HL-60 (cell line): ENCODE results near the gene WNT7B.
A peak's percentile ranks its signal among the peaks of the same experiment; 100 is the strongest.

ENCODE experiments used
- DNase-seq, 2 experiments: peaks; one replicate each; pipeline ENCODE4 v3.0.0-alpha.2; 2010 to 2020; ENCODE audit warnings: low read depth in 1 of 2, low spot score in 1 of 2
- H3K27ac ChIP-seq: fragments of 250-450 bp; sonication (Bioruptor Pico); replicated peaks from 2 replicates; pipeline ENCODE4 v1.5.1; 2020; ENCODE audit warnings: mild to moderate bottlenecking, moderate library complexity
- H3K27me3 ChIP-seq: fragments of 250-450 bp; sonication (Bioruptor Pico); 2 replicates; pipeline ENCODE4 v1.5.1; 2021; ENCODE audit warnings: mild to moderate bottlenecking, moderate library complexity; ENCODE audit not compliant: insufficient read depth, poor library complexity, severe bottlenecking
- H3K4me3 ChIP-seq: replicated peaks from 2 replicates; pipeline ENCODE4 v1.5.1; 2011; ENCODE audit warnings: mild to moderate bottlenecking, control low read depth, low read length; ENCODE audit not compliant: insufficient read depth
- CTCF ChIP-seq: IDR thresholded peaks from one replicate; pipeline ENCODE4 v1.5.1; 2011; ENCODE audit warnings: low read length, control low read depth, inconsistent platforms; ENCODE audit not compliant: insufficient read depth
- GABPA ChIP-seq: IDR thresholded peaks from 2 replicates; pipeline ENCODE4 v1.6.1; 2012; ENCODE audit warnings: low read depth
- POLR2AphosphoS5 ChIP-seq: IDR thresholded peaks from 2 replicates; pipeline ENCODE4 v1.6.1; 2012; ENCODE audit warnings: low read depth
- REST ChIP-seq: IDR thresholded peaks from 2 replicates; pipeline ENCODE4 v1.6.1; 2012; ENCODE audit warnings: low read depth; ENCODE audit not compliant: insufficient replicate concordance
- SPI1 ChIP-seq: IDR thresholded peaks from 2 replicates; pipeline ENCODE4 v1.6.1; 2012; ENCODE audit warnings: low read depth, mild to moderate bottlenecking, borderline replicate concordance

WNT7B gene

DNA sequence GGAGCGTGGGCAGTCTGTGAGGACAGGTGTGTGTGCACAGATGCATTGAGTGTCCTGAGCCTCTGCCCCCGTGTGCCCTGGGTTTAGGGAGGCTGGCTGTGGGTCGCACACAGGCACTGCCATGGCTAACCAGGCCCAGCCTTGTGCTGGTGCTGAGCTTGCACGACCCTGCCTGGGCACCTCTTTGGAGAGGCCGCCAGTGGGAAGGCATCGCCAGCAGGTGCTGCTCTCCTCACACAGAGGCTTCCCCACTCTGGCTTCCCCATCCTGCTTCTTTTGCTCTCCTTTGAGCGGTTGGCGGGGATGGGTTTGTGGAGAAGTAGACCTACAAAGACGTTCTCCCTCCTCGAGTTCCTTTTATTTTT, 4.1 kb downstream of the WNT7B start:
- DNase-seq: peak in 1 of 2 experiments; percentile 24
- H3K27ac ChIP-seq: no peak overlapping the region

GRCh38 chr22:45972091-45972888, 4.7 kb downstream of the WNT7B start:
- Histone ChIP-seq H3K4me3 (no peak overlapping the region), H3K27me3 (peaks cover 73% of the 10 kb centered on the region), H3K27ac (no peak overlapping the region)
- no peak for DNase-seq
- TF ChIP-seq GABPA: no peak
- no peak for TF ChIP-seq POLR2AphosphoS5
- no peak for TF ChIP-seq SPI1
- no peak for TF ChIP-seq CTCF
- TF ChIP-seq REST: no peak

More for the DNA sequence above, 4.1 kb downstream of the WNT7B start:
- Histone ChIP-seq H3K4me3 (no peak overlapping the region), H3K27me3 (peaks cover 76% of the 10 kb centered on the region)
- TF ChIP-seq REST (no peak), GABPA (no peak), CTCF (no peak), POLR2AphosphoS5 (no peak), SPI1 (no peak)

GRCh38 chr22:45971408-45972028, 5.4 kb downstream of the WNT7B start:
- no peak overlapping the region for H3K4me3 ChIP-seq
- peaks cover 71% of the 10 kb centered on the region for H3K27me3 ChIP-seq
- DNase-seq: no peak
- no peak for TF ChIP-seq REST
- no peak for TF ChIP-seq CTCF
- H3K27ac ChIP-seq: no peak overlapping the region
